Cerebellar cortex (tissue), 1 donor: ENCODE results near the gene KRTAP10-7.
"Not testable (repeated sequence)": the region's sequence is repeated elsewhere in the genome, so short reads cannot be mapped to it uniquely, and the experiment has no call there.

ENCODE experiments used
- DNase-seq: peaks from one replicate; pipeline ENCODE4 v3.0.0-alpha.2; 2015; ENCODE audit warnings: low spot score

The KRTAP10-7 gene

GRCh38 chr21:44600118-44600978, at the start of gene KRTAP10-7:
KRTAP10-7 (plus strand) TSS chr21:44600597; CDS start chr21:44600622, 25 bp downstream.
- not testable (repeated sequence) for DNase-seq

- DNase-seq = peak; percentile 22
Measured at GRCh38 chr21:44550807-44551206, 49.6 kb upstream of the KRTAP10-7 start.

- DNase-seq = no peak
Measured at GRCh38 chr21:44551340-44551961, 48.9 kb upstream of the KRTAP10-7 start, which contains the start of gene KRTAP10-2. KRTAP10-2 (minus strand) TSS chr21:44551505; CDS start chr21:44551458, 47 bp downstream.

GRCh38 chr21:44552136-44552535, 48.3 kb upstream of the KRTAP10-7 start:
- DNase-seq = no peak

- no peak for DNase-seq
Measured at GRCh38 chr21:44552681-44553080, 47.7 kb upstream of the KRTAP10-7 start.

- DNase-seq = no peak
Measured at GRCh38 chr21:44555200-44555875, 45.1 kb upstream of the KRTAP10-7 start.

GRCh38 chr21:44556879-44557278, 43.5 kb upstream of the KRTAP10-7 start:
- DNase-seq = no peak

GRCh38 chr21:44557491-44558328, 42.7 kb upstream of the KRTAP10-7 start:
- DNase-seq = no peak

GRCh38 chr21:44558329-44558675, 42.1 kb upstream of the KRTAP10-7 start:
- not testable (repeated sequence) for DNase-seq

- DNase-seq = no peak
Measured at GRCh38 chr21:44558695-44559094, 41.7 kb upstream of the KRTAP10-7 start, which contains the start of gene KRTAP10-3. KRTAP10-3 (minus strand) TSS chr21:44558795; CDS start chr21:44558715, 80 bp downstream.

GRCh38 chr21:44564099-44564498, 36.3 kb upstream of the KRTAP10-7 start:
- DNase-seq = no peak

- DNase-seq = no peak
Measured at GRCh38 chr21:44564886-44565598, 35.4 kb upstream of the KRTAP10-7 start.

GRCh38 chr21:44566403-44566802, 34.0 kb upstream of the KRTAP10-7 start:
- no peak for DNase-seq

GRCh38 chr21:44567481-44568171, 32.8 kb upstream of the KRTAP10-7 start:
- DNase-seq = no peak

- DNase-seq = no peak
Measured at GRCh38 chr21:44568261-44568660, 32.1 kb upstream of the KRTAP10-7 start.

GRCh38 chr21:44568667-44569556, 31.5 kb upstream of the KRTAP10-7 start:
- DNase-seq = no peak

- no peak for DNase-seq
Measured at GRCh38 chr21:44569861-44570517, 30.4 kb upstream of the KRTAP10-7 start.

GRCh38 chr21:44571296-44571695, 29.1 kb upstream of the KRTAP10-7 start:
- no peak for DNase-seq
